Measurements from ENCODE around the gene VSX2. TPM values are rescaled to one million over a fixed set of nuclear protein-coding genes. Genes with fewer than 3 reads are reported as not detected.

Gene VSX2
- polyA plus RNA-seq, 1 of the 3 experiments (the other 2 are of a cell fraction) = not detected

DNA sequence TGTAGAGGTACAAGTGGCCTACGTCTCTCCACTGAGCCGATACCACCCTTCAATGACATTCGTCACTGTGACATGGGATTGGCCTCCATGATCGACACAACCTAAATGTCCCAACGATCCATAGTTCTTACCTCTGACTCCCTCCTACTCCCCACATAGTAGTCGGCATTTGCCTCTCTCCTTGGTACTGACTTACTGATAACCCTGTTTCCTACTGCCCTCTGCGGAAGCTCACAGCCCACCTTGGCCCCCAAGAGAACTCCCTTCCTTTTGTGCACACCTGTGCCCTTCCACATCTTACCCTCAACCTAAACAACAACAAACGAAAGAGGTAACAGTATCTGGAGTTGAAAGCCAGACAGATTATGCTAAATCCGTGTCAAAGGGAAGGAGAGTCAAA is 23.9 kb downstream of the VSX2 start:
- CTCF ChIA-PET = interaction anchor here (1.0 to 1.4 kb wide), 2 partner anchors 12 to 39 kb away, joined by 5 read pairs; partner anchors contain the start of gene ABCD4
- Histone ChIP-seq H2AFZ (ENCODE audit: low read depth) (no peak overlapping the region), H3K4me3 (ENCODE audit: low read depth in 2 of 2, low read length in 1 of 2) (no peak overlapping the region), H3K9ac (no peak overlapping the region), H3K9me2 (no peaks in the 10 kb centered on the region), H3K9me3 (no peaks in the 10 kb centered on the region), H3F3A (replicated peaks; ENCODE audit: insufficient read depth) (no peaks in the 10 kb centered on the region), H3K4me1 (ENCODE audit: control insufficient read depth in 1 of 2, insufficient read depth in 2 of 2, low read depth in 1 of 2, low read length in 1 of 2) (peaks cover 0 to 5% of the 10 kb centered on the region in 2 experiments; a peak in 1 of 4 replicates), H4K20me1 (ENCODE audit: insufficient read depth) (no peaks in the 10 kb centered on the region), H3K79me2 (ENCODE audit: insufficient read depth) (no peaks in the 10 kb centered on the region), H3K36me3 (replicated peaks in 1 of 2; ENCODE audit: control insufficient read depth in 1 of 2, insufficient read depth in 2 of 2, low read length in 1 of 2) (no peaks in the 10 kb centered on the region), H3K27me3 (ENCODE audit: insufficient read depth) (peaks cover 19% of the 10 kb centered on the region), H3K4me2 (no peak overlapping the region), H3K27ac (ENCODE audit: low read depth in 2 of 2, low read length in 1 of 2) (no peak overlapping the region)
- POLR2A ChIA-PET = interaction anchor here (0.6 kb wide), 1 partner anchor 19 kb away, joined by 5 read pairs; no protein-coding TSS in a partner anchor
- WGBS (ENCODE audit: low lambda C conversion rate) = 80% methylated on average over 9 of the region's 9 CpGs
- DNase-seq = no peak
- TF ChIP-seq, protein P1, sequence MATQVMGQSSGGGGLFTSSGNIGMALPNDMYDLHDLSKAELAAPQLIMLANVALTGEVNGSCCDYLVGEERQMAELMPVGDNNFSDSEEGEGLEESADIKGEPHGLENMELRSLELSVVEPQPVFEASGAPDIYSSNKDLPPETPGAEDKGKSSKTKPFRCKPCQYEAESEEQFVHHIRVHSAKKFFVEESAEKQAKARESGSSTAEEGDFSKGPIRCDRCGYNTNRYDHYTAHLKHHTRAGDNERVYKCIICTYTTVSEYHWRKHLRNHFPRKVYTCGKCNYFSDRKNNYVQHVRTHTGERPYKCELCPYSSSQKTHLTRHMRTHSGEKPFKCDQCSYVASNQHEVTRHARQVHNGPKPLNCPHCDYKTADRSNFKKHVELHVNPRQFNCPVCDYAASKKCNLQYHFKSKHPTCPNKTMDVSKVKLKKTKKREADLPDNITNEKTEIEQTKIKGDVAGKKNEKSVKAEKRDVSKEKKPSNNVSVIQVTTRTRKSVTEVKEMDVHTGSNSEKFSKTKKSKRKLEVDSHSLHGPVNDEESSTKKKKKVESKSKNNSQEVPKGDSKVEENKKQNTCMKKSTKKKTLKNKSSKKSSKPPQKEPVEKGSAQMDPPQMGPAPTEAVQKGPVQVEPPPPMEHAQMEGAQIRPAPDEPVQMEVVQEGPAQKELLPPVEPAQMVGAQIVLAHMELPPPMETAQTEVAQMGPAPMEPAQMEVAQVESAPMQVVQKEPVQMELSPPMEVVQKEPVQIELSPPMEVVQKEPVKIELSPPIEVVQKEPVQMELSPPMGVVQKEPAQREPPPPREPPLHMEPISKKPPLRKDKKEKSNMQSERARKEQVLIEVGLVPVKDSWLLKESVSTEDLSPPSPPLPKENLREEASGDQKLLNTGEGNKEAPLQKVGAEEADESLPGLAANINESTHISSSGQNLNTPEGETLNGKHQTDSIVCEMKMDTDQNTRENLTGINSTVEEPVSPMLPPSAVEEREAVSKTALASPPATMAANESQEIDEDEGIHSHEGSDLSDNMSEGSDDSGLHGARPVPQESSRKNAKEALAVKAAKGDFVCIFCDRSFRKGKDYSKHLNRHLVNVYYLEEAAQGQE (IDR thresholded peaks at IDR 0.05; ENCODE audit: low read depth, low read length) = peak; percentile 84
- TF ChIP-seq, protein P2, sequence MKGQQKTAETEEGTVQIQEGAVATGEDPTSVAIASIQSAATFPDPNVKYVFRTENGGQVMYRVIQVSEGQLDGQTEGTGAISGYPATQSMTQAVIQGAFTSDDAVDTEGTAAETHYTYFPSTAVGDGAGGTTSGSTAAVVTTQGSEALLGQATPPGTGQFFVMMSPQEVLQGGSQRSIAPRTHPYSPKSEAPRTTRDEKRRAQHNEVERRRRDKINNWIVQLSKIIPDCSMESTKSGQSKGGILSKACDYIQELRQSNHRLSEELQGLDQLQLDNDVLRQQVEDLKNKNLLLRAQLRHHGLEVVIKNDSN (IDR thresholded peaks at IDR 0.05; ENCODE audit: borderline replicate concordance, low read depth) = no peak

DNA sequence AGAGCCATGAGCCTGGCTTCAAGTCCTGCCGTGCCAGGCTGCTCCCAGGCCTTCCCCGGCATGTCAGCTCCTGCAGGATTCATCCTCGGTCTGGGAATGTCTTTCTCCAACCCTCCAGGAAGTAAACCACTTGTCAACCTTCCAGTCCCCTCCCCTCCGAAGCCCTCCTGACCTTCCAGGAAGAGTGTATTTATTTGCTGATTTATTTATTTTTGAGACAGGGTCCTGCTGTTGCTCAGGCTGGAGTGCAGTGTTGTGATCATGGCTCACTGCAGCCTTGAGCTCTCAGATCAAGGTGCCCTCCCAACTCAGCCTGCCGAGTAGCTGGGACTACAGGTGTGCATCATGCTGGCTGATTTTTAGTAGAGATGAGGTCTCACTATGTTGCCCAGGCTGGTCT is 24.7 kb downstream of the VSX2 start:
- ChIA-PET CTCF (interaction anchor here (1.0 to 1.4 kb wide), 2 partner anchors 12 to 38 kb away, joined by 5 read pairs; partner anchors contain the start of gene ABCD4), POLR2A (no interaction called here)
- Histone ChIP-seq H3K9ac (no peak overlapping the region), H3K4me2 (no peak overlapping the region), H3K79me2 (ENCODE audit: insufficient read depth) (no peaks in the 10 kb centered on the region), H3K9me3 (no peaks in the 10 kb centered on the region), H3K9me2 (no peaks in the 10 kb centered on the region), H3K27ac (ENCODE audit: low read depth in 2 of 2, low read length in 1 of 2) (no peak overlapping the region), H2AFZ (ENCODE audit: low read depth) (no peak overlapping the region), H3K36me3 (replicated peaks in 1 of 2; ENCODE audit: control insufficient read depth in 1 of 2, insufficient read depth in 2 of 2, low read length in 1 of 2) (no peaks in the 10 kb centered on the region), H3K27me3 (ENCODE audit: insufficient read depth) (peaks cover 12% of the 10 kb centered on the region; the same call in 1 of the 2 replicates), H3F3A (replicated peaks; ENCODE audit: insufficient read depth) (no peaks in the 10 kb centered on the region), H4K20me1 (ENCODE audit: insufficient read depth) (no peaks in the 10 kb centered on the region), H3K4me3 (ENCODE audit: low read depth in 2 of 2, low read length in 1 of 2) (no peak overlapping the region), H3K4me1 (ENCODE audit: control insufficient read depth in 1 of 2, insufficient read depth in 2 of 2, low read depth in 1 of 2, low read length in 1 of 2) (no peaks in the 10 kb centered on the region; a peak in 1 of 4 replicates)
- WGBS (ENCODE audit: low lambda C conversion rate) = 21% methylated on average over 3 of the region's 5 CpGs
- no peak for TF ChIP-seq NFIC (IDR thresholded peaks at IDR 0.05; ENCODE audit: borderline replicate concordance)
- no peak for TF ChIP-seq YY1 (IDR thresholded peaks at IDR 0.05; ENCODE audit: low read depth)
- no peak for TF ChIP-seq GATA2 (CRISPR knock-in tag; IDR thresholded peaks at IDR 0.05)
- TF ChIP-seq, protein P3, sequence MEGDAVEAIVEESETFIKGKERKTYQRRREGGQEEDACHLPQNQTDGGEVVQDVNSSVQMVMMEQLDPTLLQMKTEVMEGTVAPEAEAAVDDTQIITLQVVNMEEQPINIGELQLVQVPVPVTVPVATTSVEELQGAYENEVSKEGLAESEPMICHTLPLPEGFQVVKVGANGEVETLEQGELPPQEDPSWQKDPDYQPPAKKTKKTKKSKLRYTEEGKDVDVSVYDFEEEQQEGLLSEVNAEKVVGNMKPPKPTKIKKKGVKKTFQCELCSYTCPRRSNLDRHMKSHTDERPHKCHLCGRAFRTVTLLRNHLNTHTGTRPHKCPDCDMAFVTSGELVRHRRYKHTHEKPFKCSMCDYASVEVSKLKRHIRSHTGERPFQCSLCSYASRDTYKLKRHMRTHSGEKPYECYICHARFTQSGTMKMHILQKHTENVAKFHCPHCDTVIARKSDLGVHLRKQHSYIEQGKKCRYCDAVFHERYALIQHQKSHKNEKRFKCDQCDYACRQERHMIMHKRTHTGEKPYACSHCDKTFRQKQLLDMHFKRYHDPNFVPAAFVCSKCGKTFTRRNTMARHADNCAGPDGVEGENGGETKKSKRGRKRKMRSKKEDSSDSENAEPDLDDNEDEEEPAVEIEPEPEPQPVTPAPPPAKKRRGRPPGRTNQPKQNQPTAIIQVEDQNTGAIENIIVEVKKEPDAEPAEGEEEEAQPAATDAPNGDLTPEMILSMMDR (IDR thresholded peaks at IDR 0.05) = no peak
- TF ChIP-seq RAD21 (IDR thresholded peaks at IDR 0.05; ENCODE audit: low read length) = no peak
- TF ChIP-seq, protein P4, sequence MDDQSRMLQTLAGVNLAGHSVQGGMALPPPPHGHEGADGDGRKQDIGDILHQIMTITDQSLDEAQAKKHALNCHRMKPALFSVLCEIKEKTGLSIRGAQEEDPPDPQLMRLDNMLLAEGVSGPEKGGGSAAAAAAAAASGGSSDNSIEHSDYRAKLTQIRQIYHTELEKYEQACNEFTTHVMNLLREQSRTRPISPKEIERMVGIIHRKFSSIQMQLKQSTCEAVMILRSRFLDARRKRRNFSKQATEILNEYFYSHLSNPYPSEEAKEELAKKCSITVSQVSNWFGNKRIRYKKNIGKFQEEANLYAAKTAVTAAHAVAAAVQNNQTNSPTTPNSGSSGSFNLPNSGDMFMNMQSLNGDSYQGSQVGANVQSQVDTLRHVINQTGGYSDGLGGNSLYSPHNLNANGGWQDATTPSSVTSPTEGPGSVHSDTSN (IDR thresholded peaks at IDR 0.05) = no peak
- TF ChIP-seq ELF1 (IDR thresholded peaks at IDR 0.05) = no peak
- no peak for TF ChIP-seq TAF1 (IDR thresholded peaks at IDR 0.05; ENCODE audit: borderline replicate concordance, low read depth, low read length)
- TF ChIP-seq, protein P5, sequence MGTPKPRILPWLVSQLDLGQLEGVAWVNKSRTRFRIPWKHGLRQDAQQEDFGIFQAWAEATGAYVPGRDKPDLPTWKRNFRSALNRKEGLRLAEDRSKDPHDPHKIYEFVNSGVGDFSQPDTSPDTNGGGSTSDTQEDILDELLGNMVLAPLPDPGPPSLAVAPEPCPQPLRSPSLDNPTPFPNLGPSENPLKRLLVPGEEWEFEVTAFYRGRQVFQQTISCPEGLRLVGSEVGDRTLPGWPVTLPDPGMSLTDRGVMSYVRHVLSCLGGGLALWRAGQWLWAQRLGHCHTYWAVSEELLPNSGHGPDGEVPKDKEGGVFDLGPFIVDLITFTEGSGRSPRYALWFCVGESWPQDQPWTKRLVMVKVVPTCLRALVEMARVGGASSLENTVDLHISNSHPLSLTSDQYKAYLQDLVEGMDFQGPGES (IDR thresholded peaks at IDR 0.05; ENCODE audit: low read depth, low read length) = no peak
- TF ChIP-seq POLR2AphosphoS5 (IDR thresholded peaks at IDR 0.05; ENCODE audit: low read depth, low read length) = no peak
- no peak for TF ChIP-seq EZH2phosphoT487 (IDR thresholded peaks at IDR 0.05; ENCODE audit: borderline replicate concordance, low read depth)
- no peak for TF ChIP-seq RCOR1 (IDR thresholded peaks at IDR 0.05; ENCODE audit: low read length)
- TF ChIP-seq GABPA (IDR thresholded peaks at IDR 0.05; ENCODE audit: low read depth) = no peak
- TF ChIP-seq TCF12 (IDR thresholded peaks at IDR 0.05) = no peak
- TF ChIP-seq CHD2 (IDR thresholded peaks at IDR 0.05; ENCODE audit: low read length, partially characterized antibody) = no peak
- TF ChIP-seq EP300 (IDR thresholded peaks at IDR 0.05; ENCODE audit: borderline replicate concordance in 1 of 2, low read depth in 1 of 2, low read length in 1 of 2) = no peak
- DNase-seq = no peak

Data from SK-N-SH (cell line).